Measurements from ENCODE around the gene G3BP1. TPM values are rescaled to one million over a fixed set of nuclear protein-coding genes. Genes with fewer than 3 reads are reported as not detected.

The G3BP1 gene
- total RNA-seq, 1 donor from 2014 or later, result 348 TPM

DNA sequence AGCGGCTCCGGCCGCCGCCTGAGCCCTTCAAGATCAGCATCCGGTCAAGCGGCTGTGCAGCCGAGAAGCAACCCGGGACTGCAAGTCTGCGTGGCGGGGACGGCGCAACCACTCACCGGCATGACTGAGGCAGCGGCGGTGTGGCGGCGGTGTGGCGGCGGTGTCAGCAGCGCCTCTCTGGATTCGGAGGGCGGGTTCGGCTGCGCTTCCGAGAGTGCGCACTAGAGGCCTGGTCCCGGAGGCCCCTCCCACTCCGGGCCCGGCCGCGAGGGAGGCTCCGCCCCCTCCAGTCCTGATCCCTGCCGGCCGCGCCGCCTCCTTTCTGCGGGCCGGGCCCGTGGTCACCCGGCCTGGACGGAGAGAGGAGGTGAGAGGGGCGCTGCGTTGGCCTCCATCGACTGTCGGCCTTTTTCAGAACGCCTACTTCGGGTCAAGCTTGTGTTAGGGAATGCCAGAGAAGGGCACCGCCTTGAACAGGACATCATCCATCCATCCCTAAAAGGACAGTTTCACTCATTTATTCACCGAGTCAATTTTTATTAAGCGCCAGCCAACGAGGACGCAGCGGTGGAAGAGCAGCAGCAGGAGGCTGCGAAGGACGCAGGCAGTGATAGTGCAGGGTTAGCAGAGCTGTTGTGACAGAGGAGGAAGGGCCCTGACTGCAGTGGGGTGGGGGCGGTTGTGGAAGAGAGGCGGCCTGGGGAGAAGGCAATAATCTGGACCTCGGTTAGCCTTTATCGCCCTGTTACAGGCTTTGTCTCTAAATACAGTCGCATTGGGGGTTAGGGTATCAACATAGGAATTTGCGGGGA lies 13.1 kb upstream of the G3BP1 start, which contains the start of gene ATOX1:
TSS of gene ATOX1 (minus strand) at position 202 of the 812 bp plus-strand sequence. CDS start at position 122, 80 bp downstream.
- Mint-ChIP-seq H3K4me1 (ENCODE audit: low read depth) (peaks cover 43% of the 10 kb centered on the region), H3K36me3 (ENCODE audit: low read depth) (peaks cover 9% of the 10 kb centered on the region), H3K27ac (peak within 1 kb of the TSS; percentile 92), H3K27me3 (ENCODE audit: insufficient read depth) (no peaks in the 10 kb centered on the region), H3K9me3 (no peaks in the 10 kb centered on the region), H3K4me3 (peak within 1 kb of the TSS; percentile 87)
- intact Hi-C loops (cut with micrococcal nuclease), result loop anchor here (1.0 to 5.0 kb wide), 7 partner anchors 9 to 604 kb away; partner anchors contain the start of genes G3BP1, GM2A and SLC36A1
- DNase-seq (ENCODE audit: low spot score), result peak; percentile 90

DNA sequence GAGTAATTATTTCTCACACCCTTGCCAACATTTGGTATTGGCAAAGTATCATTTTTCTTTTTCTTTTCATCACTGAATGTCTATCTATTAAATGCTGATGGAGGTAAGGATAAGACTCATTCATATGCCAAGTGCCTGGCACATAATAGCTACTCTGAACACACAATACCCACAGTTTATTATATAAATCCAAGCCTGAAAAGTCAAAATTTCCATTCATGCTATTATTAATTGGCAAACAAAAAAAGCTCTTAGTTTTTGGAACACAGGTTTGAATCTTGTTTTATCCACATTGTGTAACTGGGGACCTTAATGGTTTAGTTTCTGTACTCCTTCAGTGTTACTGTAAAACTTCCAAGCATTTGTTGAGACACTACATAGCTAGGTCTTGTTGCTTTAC lies 7.0 kb upstream of the G3BP1 start:
- Mint-ChIP-seq H3K27me3 (ENCODE audit: insufficient read depth) (no peaks in the 10 kb centered on the region), H3K9me3 (no peaks in the 10 kb centered on the region), H3K4me3 (no peak overlapping the region), H3K4me1 (ENCODE audit: low read depth) (no peaks in the 10 kb centered on the region), H3K27ac (no peak overlapping the region), H3K36me3 (ENCODE audit: low read depth) (no peaks in the 10 kb centered on the region)
- intact Hi-C loops (cut with micrococcal nuclease), result no loop called here
- no peak for DNase-seq (ENCODE audit: low spot score)

DNA sequence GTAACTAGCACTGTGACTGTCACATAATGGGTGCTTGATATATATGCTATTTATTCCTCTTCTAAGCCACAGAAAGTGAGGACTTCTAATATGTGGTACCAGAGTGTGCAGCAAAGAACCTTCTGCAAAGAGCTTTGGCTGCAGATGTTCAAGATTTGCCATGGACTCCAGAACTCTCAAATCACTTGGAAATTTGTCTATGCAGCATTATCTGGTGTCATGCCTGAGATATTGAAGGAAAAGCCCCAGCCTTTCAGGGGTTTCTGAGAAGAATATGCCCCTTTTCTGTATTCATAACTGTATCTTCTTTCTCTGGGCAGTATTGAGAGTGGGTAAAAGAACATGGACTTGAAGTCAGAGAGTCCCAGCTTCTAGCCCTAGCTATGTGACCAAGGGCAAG lies 4.8 kb upstream of the G3BP1 start:
- intact Hi-C loops (cut with micrococcal nuclease), result no loop called here
- Mint-ChIP-seq H3K36me3 (ENCODE audit: low read depth) (no peaks in the 10 kb centered on the region), H3K4me3 (no peak overlapping the region), H3K27me3 (ENCODE audit: insufficient read depth) (no peaks in the 10 kb centered on the region), H3K4me1 (ENCODE audit: low read depth) (no peaks in the 10 kb centered on the region), H3K27ac (no peak overlapping the region), H3K9me3 (no peaks in the 10 kb centered on the region)
- no peak for DNase-seq (ENCODE audit: low spot score)

DNA sequence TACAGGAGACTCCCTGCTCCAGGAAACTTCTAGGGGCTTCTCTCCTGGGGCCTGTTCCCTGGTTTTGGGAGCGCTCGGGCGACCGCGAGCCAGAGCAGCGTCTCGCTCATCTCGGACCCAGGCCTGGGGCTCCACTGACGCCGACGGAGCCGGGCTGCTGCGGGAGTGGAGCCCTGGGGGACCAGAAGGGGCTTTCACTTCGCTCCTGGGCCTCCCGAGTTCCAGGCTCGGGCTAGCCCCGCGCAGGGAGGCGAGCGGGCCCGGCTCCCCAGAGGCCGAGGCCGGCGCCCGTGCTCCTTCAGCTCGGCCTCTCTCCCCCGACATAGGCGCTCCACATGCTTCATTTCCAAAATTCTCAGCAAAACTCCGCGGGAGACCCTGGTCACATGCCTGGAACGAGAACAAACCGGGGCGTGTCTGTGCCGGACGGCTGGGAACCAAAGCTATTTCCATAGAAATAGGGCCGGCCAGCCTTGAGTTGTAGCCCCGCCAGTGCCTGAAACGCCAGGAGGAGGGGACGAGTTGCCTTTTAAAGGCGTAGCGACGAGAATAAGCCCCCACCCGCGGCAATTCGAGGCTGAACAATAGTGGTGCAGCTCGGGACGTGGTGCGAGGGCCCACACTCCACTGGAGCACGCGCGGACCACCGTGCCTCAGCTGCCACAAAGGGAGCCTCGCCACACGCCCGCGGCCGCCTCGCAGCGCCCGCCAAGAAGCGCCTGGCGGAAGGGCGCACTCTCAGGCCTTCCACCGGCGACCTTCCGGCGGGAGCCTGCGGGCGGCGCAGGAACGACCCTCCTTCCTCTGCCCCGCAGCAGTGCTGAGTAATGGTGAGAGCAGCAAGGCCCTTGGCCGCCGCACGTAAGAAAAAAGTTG lies 1.1 kb upstream of the G3BP1 start:
- Mint-ChIP-seq H3K36me3 (ENCODE audit: low read depth) (peaks cover 15% of the 10 kb centered on the region), H3K4me3 (no peak overlapping the region), H3K27me3 (ENCODE audit: insufficient read depth) (no peaks in the 10 kb centered on the region), H3K9me3 (no peaks in the 10 kb centered on the region), H3K4me1 (ENCODE audit: low read depth) (peaks cover 28% of the 10 kb centered on the region), H3K27ac (no peak overlapping the region)
- intact Hi-C loops (cut with micrococcal nuclease), result loop anchor here (1.0 to 10.0 kb wide), 14 partner anchors 12 to 1768 kb away; partner anchors contain the start of genes ATOX1, DCTN4, GM2A and HMGXB3
- DNase-seq (ENCODE audit: low spot score), result no peak

DNA sequence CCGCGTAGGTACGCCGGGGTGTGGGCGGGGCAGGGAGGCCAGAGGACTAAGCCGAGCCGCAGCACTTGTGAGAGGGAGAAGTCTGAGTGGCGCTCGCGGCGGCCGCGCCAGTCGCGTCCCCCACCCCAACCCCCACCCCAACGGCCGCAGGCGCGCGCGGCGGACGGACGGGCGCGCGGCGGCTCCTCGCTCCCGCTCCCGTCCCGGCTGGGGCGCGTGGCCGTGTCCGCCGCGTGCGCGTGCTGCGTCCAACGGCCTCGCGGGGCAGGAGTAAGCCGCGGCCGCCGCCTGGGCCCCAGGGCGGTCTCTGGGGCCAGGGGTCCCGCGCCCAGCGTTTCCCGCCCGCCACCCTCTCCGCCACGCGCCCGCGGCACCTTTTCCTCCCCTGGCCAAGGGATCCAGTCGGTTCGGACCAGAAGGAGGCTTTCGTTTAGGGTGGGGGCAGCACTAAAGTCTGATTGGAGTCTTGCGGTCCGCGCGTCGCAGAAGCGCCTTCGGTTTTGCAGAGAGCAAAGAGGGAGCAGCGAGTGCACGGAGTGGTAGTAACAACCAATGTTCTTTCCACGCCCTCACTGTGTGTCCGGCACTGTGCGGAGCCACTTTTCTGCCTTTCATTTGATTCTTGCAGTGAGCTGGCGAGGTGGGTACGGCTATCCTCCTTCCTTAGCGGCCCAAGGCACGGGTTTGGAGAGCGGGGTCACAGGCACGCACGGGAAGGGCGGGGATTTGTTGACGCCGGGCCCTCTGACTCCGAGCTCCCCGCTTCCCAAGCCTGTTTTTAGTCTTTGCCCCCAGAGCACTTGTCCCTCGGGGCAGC lies 483 bp downstream of the G3BP1 start:
- Mint-ChIP-seq H3K27ac (peak overlapping the region; percentile 67), H3K9me3 (no peaks in the 10 kb centered on the region), H3K27me3 (ENCODE audit: insufficient read depth) (no peaks in the 10 kb centered on the region), H3K36me3 (ENCODE audit: low read depth) (peaks cover 23% of the 10 kb centered on the region), H3K4me1 (ENCODE audit: low read depth) (peaks cover 42% of the 10 kb centered on the region), H3K4me3 (peak overlapping the region; percentile 88)
- intact Hi-C loops (cut with micrococcal nuclease), result loop anchor here (2.0 to 10.0 kb wide), 7 partner anchors 15 to 1770 kb away; partner anchors contain the start of genes DCTN4, HMGXB3, IRGM and TCOF1
- DNase-seq (ENCODE audit: low spot score), result peak; percentile 41

DNA sequence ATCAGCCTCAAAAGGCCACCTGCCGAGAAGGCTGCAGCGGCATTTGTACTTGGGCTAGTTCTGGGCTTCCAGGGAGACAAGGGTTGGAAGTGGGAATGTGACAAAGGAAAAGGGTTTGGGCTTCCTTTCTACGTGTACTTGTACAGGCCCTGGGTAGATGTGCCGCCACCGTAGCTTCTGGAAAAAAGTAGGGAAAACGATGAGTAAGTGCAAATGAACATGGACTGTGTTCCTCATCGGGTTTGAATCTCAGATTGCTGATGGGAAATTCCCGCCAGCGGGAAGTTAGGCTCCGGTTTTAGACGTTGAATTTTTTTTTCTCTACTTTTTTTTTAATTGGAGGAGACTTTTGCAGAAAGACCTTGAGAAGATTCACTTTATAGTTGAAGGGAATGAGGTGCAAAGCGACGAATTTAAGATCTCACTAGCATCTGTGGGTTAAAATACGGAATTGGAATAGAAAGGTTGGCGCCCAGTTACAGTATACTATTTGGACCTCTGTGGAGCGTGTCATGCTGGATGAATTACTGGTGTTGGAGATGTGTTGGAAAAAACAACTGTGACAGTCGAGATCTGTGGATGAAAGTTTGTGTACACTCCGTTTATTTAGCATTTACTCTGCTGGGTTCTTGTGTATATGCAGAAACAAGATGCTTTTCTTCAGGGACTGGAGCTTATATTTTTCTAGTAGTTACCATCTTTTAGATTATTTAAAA lies 1.2 kb downstream of the G3BP1 start:
- Mint-ChIP-seq H3K4me1 (ENCODE audit: low read depth) (peaks cover 50% of the 10 kb centered on the region), H3K27me3 (ENCODE audit: insufficient read depth) (no peaks in the 10 kb centered on the region), H3K27ac (peak overlapping the region; percentile 67), H3K4me3 (peak overlapping the region; percentile 88), H3K36me3 (ENCODE audit: low read depth) (peaks cover 31% of the 10 kb centered on the region), H3K9me3 (no peaks in the 10 kb centered on the region)
- intact Hi-C loops (cut with micrococcal nuclease), result loop anchor here (2.0 to 10.0 kb wide), 7 partner anchors 14 to 1771 kb away; partner anchors contain the start of genes DCTN4, HMGXB3, IRGM and TCOF1
- DNase-seq (ENCODE audit: low spot score), result no peak

DNA sequence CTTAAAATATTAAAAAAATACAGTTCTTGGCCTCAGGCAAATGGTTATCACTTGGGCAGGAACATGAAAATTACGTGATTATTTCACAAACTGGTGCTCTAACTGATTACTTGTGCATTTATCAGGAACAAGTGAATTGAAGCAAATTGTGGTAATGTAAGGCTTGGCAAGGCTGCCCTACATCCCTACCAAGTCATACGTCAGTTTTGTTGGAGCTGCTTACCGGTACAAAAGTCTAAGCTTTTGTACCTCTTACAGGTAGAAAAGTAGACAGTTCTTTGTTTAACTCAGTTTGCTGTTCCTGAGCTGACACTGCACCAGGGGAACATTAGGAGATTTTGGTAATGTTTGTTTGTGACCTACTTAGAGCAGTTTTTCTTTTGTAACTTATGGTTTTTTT lies 2.2 kb downstream of the G3BP1 start:
- no peak for DNase-seq (ENCODE audit: low spot score)
- Mint-ChIP-seq H3K27me3 (ENCODE audit: insufficient read depth) (no peaks in the 10 kb centered on the region), H3K4me1 (ENCODE audit: low read depth) (peaks cover 53% of the 10 kb centered on the region), H3K9me3 (no peaks in the 10 kb centered on the region), H3K27ac (no peak overlapping the region), H3K36me3 (ENCODE audit: low read depth) (peaks cover 33% of the 10 kb centered on the region), H3K4me3 (peak overlapping the region; percentile 88)
- intact Hi-C loops (cut with micrococcal nuclease), result loop anchor here (2.0 to 10.0 kb wide), 7 partner anchors 13 to 1772 kb away; partner anchors contain the start of genes DCTN4, HMGXB3, IRGM and TCOF1

DNA sequence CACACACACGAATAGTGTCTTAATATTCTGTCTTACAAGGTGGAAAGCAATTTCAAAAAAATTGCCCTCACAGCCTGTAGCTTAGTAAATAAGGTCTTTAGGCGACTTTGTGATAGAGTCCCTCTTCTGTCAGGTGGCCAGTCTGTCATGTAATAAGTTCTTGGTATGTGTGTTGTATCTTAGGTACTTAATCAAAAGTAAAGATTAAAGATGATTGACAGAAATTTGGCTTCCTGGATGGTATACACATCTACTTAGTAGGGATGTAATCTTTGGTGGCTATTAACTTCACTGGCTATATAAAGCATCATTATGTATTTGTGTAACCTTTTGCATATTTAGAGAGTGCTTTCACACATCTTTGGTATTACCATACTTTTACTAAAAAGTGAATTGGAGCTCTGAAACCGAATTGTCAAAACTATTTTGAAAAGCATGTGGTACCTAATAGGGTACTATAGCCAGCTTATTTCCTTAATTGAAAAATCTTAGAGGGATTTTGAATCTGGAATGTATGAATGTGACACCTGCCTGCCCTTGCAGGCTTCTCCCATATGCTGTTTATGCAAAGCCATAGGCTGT lies 3.4 kb downstream of the G3BP1 start:
- Mint-ChIP-seq H3K27me3 (ENCODE audit: insufficient read depth) (no peaks in the 10 kb centered on the region), H3K4me1 (ENCODE audit: low read depth) (peaks cover 65% of the 10 kb centered on the region), H3K27ac (no peak overlapping the region), H3K36me3 (ENCODE audit: low read depth) (peaks cover 45% of the 10 kb centered on the region), H3K4me3 (peak overlapping the region; percentile 88), H3K9me3 (no peaks in the 10 kb centered on the region)
- no peak for DNase-seq (ENCODE audit: low spot score)
- intact Hi-C loops (cut with micrococcal nuclease), result loop anchor here (10.0 kb wide), 1 partner anchor 930 kb away; the partner anchor contains the start of gene IRGM

DNA sequence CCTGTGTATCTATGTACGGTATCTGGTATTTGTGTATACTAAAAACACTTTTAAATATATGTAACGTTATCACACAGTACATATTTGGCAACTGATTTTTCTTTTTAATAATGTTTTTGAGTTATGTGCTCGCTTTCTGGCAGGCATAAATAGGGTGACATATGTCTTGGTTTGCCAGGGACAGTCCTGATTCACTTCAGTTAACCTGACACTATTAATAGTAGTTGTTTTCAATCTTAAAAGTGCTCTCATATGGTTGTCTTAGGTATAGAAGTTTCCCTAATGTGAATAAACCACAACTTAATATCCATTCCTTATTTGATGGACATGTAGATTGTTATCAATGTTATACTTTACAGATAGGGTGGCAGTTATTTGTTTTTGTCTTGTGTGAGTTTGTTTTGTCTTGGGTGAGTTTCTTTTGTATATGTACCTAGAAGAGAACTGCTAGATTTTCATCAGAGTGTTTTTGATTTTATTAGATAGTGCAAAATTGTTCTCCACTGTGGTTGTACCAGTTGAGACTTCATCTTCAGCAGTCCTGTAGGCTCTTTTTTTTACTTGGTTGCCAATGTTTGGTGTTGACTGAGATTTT lies 7.9 kb downstream of the G3BP1 start:
- DNase-seq (ENCODE audit: low spot score), result no peak
- Mint-ChIP-seq H3K4me3 (no peak overlapping the region), H3K9me3 (no peaks in the 10 kb centered on the region), H3K27ac (no peak overlapping the region), H3K27me3 (ENCODE audit: insufficient read depth) (no peaks in the 10 kb centered on the region), H3K36me3 (ENCODE audit: low read depth) (peaks cover 36% of the 10 kb centered on the region), H3K4me1 (ENCODE audit: low read depth) (peaks cover 67% of the 10 kb centered on the region)
- intact Hi-C loops (cut with micrococcal nuclease), result loop anchor here (10.0 kb wide), 1 partner anchor 935 kb away; the partner anchor contains the start of gene IRGM

DNA sequence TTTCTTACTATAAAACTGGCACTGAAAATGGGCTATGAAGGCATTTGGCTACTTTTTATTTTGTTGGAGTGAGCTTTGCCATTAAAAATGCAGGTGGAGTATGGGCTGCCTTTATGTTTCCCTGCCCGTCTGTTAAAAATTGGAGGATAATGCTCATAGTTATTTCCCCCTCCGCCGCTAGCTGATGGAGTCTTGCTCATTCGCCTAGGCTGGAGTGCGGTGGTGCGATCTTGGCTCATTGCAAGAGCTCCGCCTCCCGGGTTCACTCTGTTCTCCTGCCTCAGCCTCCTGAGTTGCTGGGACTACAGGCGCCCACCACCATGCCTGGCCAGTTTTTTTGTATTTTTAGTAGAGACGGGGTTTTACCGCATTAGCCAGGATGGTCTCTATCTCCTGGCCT lies 8.6 kb downstream of the G3BP1 start:
- no peak for DNase-seq (ENCODE audit: low spot score)
- no peaks in the 10 kb centered on the region for H3K9me3 Mint-ChIP-seq
- intact Hi-C loops (cut with micrococcal nuclease), result no loop called here
- H3K27me3 Mint-ChIP-seq (ENCODE audit: insufficient read depth), result no peaks in the 10 kb centered on the region
- H3K36me3 Mint-ChIP-seq (ENCODE audit: low read depth), result peaks cover 32% of the 10 kb centered on the region
- no peak overlapping the region for H3K27ac Mint-ChIP-seq
- peaks cover 66% of the 10 kb centered on the region for H3K4me1 Mint-ChIP-seq (ENCODE audit: low read depth)
- no peak overlapping the region for H3K4me3 Mint-ChIP-seq

DNA sequence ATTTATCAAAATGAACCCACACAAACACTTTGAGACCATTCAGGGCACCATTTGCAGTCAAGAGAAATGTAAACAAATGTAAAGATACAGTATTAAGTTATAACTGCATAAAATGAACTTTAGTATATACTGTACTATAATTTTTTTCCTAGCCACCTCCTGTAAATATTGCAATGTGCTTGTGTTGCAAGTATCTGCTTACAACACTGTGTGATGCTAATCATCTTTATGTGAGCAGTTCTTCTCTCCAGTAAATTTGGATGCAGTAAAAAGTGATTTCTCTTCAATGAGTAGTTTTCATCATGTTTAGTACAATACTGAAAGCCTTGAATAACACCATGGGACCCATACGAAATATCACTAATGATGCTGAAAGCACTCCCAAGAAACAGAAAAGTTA lies 9.4 kb downstream of the G3BP1 start:
- Mint-ChIP-seq H3K4me1 (ENCODE audit: low read depth) (peaks cover 66% of the 10 kb centered on the region), H3K27ac (no peak overlapping the region), H3K27me3 (ENCODE audit: insufficient read depth) (no peaks in the 10 kb centered on the region), H3K4me3 (no peak overlapping the region), H3K9me3 (no peaks in the 10 kb centered on the region), H3K36me3 (ENCODE audit: low read depth) (peaks cover 26% of the 10 kb centered on the region)
- no peak for DNase-seq (ENCODE audit: low spot score)
- intact Hi-C loops (cut with micrococcal nuclease), result no loop called here

All from activated T-helper 1 cell treated with anti-CD3 and anti-CD28 coated beads, Interleukin-12 subunit alpha, Interleukin-12 subunit beta, Interleukin-2, Interleukin-4 antibody, amounts not matched to agents 30 ng/mL and 10 ng/mL and 1 ng/mL, durations not matched to agents 14 hours and 24 hours and 36 hours (primary cell).